GM19035 (cell line): ENCODE data around the gene LRRC7.
"Not testable (repeated sequence)": the region's sequence is repeated elsewhere in the genome, so short reads cannot be mapped to it uniquely, and the experiment has no call there.

ENCODE experiments used
- ATAC-seq: cut with Tn5 transposase; IDR thresholded peaks from one replicate; pipeline ENCODE4 v1.9.1; 2021; ENCODE audit not compliant: unreplicated experiment

The LRRC7 gene

GRCh38 chr1:69693921-69694675 is 126.4 kb downstream of the LRRC7 start:
- ATAC-seq, result no peak

DNA sequence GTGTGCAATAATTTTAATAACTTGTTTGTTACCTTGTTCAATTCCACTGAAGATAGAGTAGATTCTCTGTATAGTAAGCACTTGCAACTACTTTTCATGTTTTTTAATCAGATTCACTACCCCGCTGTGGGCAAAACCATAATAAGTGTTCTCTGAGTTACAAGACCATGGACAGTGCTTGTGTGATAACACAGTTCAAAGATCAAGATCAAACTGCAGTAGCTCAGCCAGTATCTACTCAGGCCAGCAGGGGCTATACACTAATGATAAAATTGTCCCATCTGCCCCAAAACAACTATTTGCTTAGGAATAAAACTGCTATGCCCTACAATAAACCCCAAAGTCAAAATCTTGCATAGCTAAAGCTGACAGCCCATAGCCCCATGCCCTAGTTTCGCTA is 129.6 kb downstream of the LRRC7 start:
- no peak for ATAC-seq

DNA sequence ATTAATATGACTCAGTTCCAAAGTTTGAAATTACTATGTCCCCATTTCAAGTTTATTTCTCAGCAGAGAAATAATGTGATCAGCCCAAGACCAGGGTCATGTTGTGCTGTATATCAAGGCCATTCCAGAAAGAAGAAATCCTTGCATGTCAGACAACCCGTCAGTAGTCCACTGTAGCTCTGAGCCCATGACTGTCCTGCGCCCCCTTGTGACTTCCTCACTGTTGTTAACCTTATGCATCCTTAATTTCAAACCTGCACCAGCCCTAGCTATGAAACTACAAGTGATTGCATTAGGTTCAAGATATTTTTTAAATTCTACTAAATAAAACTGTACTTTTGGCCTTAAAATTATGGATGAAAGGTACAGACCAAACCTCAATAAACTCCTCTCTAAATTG is 133.0 kb downstream of the LRRC7 start:
- no peak for ATAC-seq

DNA sequence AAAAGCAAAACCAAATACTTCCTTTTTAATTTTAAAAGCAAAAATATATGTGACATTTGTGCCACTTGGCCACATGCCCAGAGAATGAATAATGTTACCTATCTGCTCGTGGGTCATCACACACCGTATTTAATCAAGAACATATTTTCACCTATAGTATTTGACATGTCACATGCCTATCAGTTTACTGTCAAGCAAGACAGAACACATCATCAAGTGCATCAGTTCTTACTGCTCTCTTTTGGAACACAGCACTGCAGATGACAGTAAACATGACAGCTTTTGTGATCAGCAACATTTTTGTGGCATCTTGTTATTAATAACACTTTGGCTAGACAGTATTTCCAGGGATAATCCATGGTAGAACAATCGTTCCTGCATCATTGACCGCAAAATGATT is 134.4 kb downstream of the LRRC7 start:
- no peak for ATAC-seq

- no peak for ATAC-seq
These were observed 138.8 kb downstream of the LRRC7 start for GRCh38 chr1:69706473-69706872.

DNA sequence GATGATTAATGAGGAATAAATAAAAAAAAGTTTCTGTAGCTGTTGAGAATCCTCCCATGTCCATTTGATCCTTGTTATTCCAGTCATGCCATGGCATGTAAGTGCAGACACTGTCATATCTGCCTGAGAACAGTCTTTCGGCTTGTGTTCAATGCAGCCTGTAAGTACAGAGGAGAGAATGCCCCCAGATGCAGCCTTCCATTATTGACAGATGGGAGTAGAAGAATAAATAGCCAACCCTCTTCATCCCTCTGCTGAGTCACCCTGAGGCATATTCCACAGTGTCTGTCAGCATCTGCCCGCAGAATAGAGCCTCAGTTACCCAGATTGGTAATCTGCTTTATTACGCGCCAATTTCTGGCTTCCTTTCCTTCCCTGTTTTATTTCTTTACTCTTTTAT is 139.4 kb downstream of the LRRC7 start:
- no peak for ATAC-seq

DNA sequence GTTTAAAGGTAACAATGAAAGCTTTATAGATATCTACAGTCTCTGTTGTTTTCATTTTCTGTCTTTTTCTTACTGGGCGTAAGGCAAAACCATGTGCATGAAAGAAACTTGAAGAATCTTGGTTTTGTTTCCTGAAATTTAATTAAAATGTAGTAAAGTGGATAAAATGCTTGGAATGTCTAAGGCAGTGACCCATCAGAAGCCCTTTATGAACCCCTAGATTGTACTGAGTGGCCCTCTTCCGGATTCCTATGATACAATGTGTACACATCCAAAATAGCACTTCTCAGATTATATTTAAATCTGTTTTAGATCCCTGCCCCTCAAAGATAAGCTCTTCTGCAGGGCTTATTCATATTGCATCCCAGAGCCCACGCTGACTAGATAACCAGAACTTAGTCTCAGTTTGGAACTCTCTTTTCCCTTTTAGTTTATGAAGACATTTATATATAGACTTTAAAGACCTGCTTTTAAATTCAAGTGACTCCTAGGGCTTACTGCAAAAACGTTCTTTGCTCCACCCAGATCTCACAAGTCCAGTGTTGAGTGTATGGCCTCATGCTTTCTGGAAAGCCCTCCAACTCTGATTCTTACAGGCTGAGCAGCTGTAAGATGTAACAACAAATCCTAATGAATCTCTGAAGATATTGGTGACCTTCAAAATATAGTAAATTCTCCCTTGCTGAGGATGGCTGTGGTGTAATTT is 142.9 kb downstream of the LRRC7 start:
- no peak for ATAC-seq

- ATAC-seq, result no peak
These were observed 143.6 kb downstream of the LRRC7 start for GRCh38 chr1:69711190-69711930.

DNA sequence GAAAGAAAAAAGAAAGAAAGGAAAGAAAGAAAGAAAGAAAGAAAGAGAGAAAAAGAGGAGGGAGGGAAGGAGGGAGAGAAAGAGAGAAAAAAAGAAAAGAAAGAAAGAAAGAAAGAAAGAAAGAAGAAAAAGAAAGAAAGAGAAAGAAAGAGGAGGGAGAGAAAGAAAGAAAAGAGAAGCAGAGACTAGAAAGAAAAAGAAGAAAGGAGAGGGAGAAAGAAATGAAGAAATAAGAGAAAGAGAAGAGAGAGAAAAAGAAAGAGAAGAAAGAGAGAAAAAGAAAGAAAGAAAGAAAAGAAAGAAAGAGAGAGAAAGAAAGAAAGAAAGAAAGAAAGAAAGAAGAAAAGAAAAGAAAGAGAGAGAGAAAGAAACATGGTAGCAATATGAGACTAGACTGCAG is 150.1 kb downstream of the LRRC7 start:
- not testable (repeated sequence) for ATAC-seq

- no peak for ATAC-seq
These were observed 160.5 kb downstream of the LRRC7 start for GRCh38 chr1:69728206-69728605.

- ATAC-seq, result no peak
These were observed 165.3 kb downstream of the LRRC7 start for GRCh38 chr1:69733061-69733460.

DNA sequence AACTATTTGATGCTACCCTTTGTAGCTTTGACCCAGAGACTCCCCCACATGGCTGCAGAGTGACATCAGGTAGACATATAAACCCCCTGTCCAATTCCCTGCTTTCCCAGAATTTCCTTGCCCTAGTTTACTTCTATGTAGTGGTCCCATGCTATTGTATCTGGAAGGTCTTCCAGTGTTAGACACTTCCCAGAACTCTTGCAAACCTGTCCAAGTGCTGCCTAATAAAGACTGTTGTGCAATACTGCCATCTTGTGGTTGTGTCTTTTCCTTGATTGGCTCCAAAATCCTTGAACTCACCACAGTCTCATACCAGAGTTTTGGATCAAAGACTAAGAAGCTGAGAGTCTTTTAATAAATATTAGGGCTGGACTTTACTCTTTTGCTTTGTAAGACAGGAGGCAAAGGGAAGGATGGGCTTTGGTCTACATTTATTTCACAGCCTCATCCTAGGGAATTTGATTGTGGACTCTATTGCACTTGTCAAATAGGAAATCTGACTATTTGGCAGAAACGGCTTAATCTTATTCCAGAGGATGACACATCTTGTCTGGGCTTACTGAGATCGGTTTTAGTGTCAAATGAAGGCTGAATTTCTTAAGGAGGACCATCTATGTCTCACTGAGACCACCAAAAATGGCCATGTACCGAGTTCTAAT is 169.9 kb downstream of the LRRC7 start:
- ATAC-seq, result peak; percentile 81

- no peak for ATAC-seq
These were observed 170.9 kb downstream of the LRRC7 start for GRCh38 chr1:69738458-69739250.

DNA sequence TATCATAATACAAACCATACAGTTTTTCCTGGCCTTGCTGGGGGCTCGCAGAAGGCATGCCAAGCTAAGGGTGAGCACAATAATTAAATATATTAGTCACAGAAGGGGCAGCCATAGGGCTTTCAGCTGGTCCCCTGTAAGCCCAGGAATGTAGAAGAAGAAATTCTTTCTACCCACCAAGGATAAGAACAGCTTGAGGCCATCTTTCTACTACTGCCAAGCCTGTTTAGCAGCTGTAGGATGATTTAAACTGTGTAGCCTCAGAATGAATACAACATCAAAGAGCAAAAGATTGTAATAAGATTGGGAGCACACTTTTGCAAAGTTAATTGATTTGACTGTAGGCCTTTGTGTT is 171.5 kb downstream of the LRRC7 start:
- ATAC-seq, result no peak

GRCh38 chr1:69743146-69743545 is 175.4 kb downstream of the LRRC7 start:
- ATAC-seq, result no peak

DNA sequence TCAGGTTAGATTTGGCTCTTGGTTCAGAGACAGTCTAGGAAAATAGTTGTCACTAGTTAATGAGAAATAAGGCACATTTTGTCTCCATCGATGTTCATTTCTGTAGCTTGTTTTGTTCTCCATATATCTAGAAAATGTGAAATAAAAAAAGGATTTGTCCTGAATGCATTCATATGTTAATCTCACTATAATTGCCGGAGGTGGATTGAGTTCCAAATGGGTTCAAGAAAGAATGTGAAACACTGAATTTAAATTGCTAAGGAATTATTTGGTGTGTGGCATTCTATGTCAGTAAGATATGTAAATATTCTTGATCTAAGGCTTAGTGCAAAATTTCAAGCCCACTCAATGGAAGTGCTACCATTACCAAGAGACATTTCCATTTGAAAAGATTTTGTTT is 176.7 kb downstream of the LRRC7 start:
- ATAC-seq, result no peak

GRCh38 chr1:69747207-69747606 is 179.5 kb downstream of the LRRC7 start:
- no peak for ATAC-seq

- ATAC-seq, result no peak
These were observed 182.9 kb downstream of the LRRC7 start for GRCh38 chr1:69750638-69751037.

- no peak for ATAC-seq
These were observed 185.1 kb downstream of the LRRC7 start for GRCh38 chr1:69752831-69753230.

DNA sequence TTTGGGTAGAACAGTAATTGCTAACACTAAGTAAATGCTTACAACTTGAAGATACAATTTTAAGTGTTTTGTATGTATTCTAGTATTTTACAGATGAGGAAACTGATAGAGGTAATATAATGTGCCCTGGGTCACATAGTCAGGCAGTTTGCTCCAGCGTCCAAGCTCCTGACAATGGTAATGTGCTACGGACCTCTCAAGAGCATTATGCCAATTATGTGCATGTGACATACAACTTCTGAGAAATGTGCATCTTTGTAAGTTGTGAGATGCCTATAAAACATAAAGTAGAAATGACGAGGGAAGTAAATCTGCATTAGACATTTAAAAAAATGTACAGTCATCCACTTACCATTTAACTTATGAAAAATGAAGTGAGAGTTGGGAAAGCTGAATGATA is 186.8 kb downstream of the LRRC7 start:
- no peak for ATAC-seq

DNA sequence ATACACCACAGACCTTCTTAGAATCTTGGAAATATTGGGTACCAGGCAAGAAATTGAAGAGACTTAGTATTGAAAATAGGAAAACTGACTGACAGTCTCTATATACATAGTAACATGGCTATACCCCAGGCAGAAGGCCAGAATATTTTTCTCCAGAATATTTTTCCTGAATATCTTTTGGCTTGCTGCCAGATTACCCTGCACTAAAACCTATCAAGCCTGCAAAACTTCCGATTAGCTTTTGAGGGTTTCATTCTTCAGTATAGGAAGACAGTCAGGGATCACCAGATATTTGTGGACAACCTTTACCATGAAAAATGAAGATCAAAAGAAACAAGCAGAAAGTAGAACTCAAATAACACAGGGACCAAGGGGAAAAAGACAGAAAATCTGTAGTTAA is 187.9 kb downstream of the LRRC7 start:
- ATAC-seq, result no peak
